ENCODE data around the gene MREG. TPM values are rescaled to one million over a fixed set of nuclear protein-coding genes. Genes with fewer than 3 reads are reported as not detected.

MREG gene
- total and polyA plus RNA-seq, 2 experiments from 2014 or later = 19.4 to 25.3 TPM

DNA sequence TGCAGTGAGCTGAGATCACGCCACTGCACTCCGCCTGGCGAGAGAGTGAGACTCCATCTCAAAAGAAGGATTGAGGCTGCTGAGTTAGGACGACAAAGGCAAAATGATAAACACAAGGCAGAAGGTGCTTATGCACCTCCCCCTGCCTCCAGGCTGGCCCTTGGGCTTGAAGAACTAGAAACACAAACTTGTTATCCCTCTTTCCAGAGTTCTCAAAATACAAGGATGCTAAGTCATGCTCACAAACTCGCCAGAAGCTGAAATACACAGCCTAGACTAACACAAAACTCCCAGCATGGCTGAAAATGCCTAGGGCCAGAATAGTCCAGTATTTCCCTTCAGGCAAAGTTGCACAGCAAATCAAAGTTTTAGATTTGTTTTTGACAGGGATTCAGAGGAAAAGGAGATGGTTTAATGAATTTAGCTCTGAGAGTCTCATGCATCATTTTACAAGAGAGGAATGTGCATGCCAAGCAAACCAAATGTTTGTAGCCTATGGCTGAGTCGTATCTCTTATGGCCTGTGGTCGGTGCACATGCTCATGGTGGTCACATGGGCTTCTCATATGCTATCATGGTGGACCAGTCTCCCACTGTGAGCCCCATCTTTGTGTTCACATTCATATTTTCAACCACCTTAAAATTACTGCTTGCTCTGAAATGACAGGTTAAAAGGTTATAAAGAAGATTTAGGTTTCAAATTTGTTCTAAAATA lies 16.2 kb upstream of the MREG start:
- Mint-ChIP-seq H3K9me3 (no peaks in the 10 kb centered on the region), H3K27ac (no peak overlapping the region), H3K27me3 (ENCODE audit: insufficient read depth, low read depth, poor library complexity) (peaks cover 8% of the 10 kb centered on the region), H3K36me3 (ENCODE audit: low read depth) (peaks cover 13% of the 10 kb centered on the region), H3K4me3 (no peak overlapping the region), H3K4me1 (peaks cover 2% of the 10 kb centered on the region; the same call in 1 of the 3 replicates)
- Histone ChIP-seq H3K9me2 (ENCODE audit: insufficient read depth) (no peaks in the 10 kb centered on the region), H3K27ac (ENCODE audit: low read depth) (peak overlapping the region; percentile 30; the same call in 1 of the 2 replicates), H3K27me3 (ENCODE audit: insufficient read depth) (no peaks in the 10 kb centered on the region), H3K36me3 (ENCODE audit: insufficient read depth) (no peaks in the 10 kb centered on the region), H4K20me1 (replicated peaks; ENCODE audit: insufficient read depth) (no peaks in the 10 kb centered on the region), H3K4me2 (no peak overlapping the region), H3F3A (replicated peaks; ENCODE audit: low read depth) (no peaks in the 10 kb centered on the region; the same call in 1 of the 2 replicates), H3K4me3 (no peak overlapping the region), H2AFZ (no peak overlapping the region), H3K4me1 (ENCODE audit: insufficient read depth) (no peaks in the 10 kb centered on the region; the same call in 1 of the 2 replicates), H3K79me2 (replicated peaks; ENCODE audit: insufficient read depth) (no peaks in the 10 kb centered on the region)
- TF ChIP-seq CREB1 (CRISPR knock-in tag; IDR thresholded peaks at IDR 0.05; ENCODE audit: low read depth) = no peak
- ATAC-seq (no peak), DNase-seq (ENCODE audit: low spot score) (no peak)

DNA sequence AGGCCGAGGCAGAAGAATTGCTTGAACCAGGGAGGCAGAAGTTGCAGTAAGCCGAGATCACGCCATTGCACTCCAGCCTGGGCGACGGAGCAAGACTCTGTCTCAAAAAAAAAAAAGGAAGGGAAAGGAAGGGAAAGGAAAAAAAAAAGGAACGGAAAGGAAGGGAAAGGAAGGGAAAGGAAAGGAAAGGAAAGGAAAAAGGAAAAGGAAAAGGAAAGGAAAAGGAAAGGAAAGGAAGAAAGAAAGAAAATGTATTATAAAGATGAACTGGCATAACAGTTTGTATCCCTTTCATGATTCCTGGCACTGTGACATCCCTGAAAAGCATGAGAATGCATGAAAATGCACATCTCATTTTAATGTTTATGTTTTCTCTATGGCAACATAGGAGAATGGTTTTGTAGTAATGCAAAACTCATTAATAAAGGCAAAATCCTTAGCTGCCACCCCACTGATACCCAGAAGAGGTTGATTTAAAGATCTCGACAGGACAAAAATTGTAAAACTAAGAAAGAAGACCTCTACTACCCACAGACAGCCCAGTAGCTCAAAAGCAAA lies 11.5 kb upstream of the MREG start:
- Histone ChIP-seq H3K9me2 (ENCODE audit: insufficient read depth) (no peaks in the 10 kb centered on the region), H3F3A (replicated peaks; ENCODE audit: low read depth) (no peaks in the 10 kb centered on the region), H3K27me3 (ENCODE audit: insufficient read depth) (no peaks in the 10 kb centered on the region), H3K4me2 (no peak overlapping the region), H3K27ac (ENCODE audit: low read depth) (no peak overlapping the region), H3K36me3 (ENCODE audit: insufficient read depth) (no peaks in the 10 kb centered on the region), H3K4me1 (ENCODE audit: insufficient read depth) (no peaks in the 10 kb centered on the region; the same call in 1 of the 2 replicates), H2AFZ (no peak overlapping the region), H3K79me2 (replicated peaks; ENCODE audit: insufficient read depth) (no peaks in the 10 kb centered on the region), H3K4me3 (no peak overlapping the region), H4K20me1 (replicated peaks; ENCODE audit: insufficient read depth) (no peaks in the 10 kb centered on the region)
- Mint-ChIP-seq H3K36me3 (ENCODE audit: low read depth) (peaks cover 7% of the 10 kb centered on the region), H3K4me1 (no peaks in the 10 kb centered on the region), H3K4me3 (no peak overlapping the region), H3K27ac (no peak overlapping the region; the same call in 1 of the 2 replicates), H3K9me3 (no peaks in the 10 kb centered on the region), H3K27me3 (ENCODE audit: insufficient read depth, low read depth, poor library complexity) (peaks cover 6% of the 10 kb centered on the region)
- DNase-seq (ENCODE audit: low spot score) (no peak), ATAC-seq (no peak)
- TF ChIP-seq CREB1 (CRISPR knock-in tag; IDR thresholded peaks at IDR 0.05; ENCODE audit: low read depth) (no peak), ZNF114 (CRISPR knock-in tag; IDR thresholded peaks at IDR 0.05) (no peak), STAT1 (IDR thresholded peaks at IDR 0.05; ENCODE audit: unreplicated experiment) (no peak), ZNF331 (CRISPR knock-in tag; IDR thresholded peaks at IDR 0.05; ENCODE audit: low read depth) (no peak), JUNB (IDR thresholded peaks at IDR 0.05; ENCODE audit: unreplicated experiment) (no peak), EZH2phosphoT487 (IDR thresholded peaks at IDR 0.05; ENCODE audit: unreplicated experiment) (no peak), NANOG (IDR thresholded peaks at IDR 0.05; ENCODE audit: borderline replicate concordance) (no peak), POLR2AphosphoS5 (IDR thresholded peaks at IDR 0.05; ENCODE audit: low read depth) (no peak), EZH2 (IDR thresholded peaks at IDR 0.05; ENCODE audit: low read depth, unreplicated experiment) (no peak)
- TF ChIP-seq, protein P1, sequence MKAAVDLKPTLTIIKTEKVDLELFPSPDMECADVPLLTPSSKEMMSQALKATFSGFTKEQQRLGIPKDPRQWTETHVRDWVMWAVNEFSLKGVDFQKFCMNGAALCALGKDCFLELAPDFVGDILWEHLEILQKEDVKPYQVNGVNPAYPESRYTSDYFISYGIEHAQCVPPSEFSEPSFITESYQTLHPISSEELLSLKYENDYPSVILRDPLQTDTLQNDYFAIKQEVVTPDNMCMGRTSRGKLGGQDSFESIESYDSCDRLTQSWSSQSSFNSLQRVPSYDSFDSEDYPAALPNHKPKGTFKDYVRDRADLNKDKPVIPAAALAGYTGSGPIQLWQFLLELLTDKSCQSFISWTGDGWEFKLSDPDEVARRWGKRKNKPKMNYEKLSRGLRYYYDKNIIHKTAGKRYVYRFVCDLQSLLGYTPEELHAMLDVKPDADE (IDR thresholded peaks at IDR 0.05) = no peak
- TF ChIP-seq, protein P2, sequence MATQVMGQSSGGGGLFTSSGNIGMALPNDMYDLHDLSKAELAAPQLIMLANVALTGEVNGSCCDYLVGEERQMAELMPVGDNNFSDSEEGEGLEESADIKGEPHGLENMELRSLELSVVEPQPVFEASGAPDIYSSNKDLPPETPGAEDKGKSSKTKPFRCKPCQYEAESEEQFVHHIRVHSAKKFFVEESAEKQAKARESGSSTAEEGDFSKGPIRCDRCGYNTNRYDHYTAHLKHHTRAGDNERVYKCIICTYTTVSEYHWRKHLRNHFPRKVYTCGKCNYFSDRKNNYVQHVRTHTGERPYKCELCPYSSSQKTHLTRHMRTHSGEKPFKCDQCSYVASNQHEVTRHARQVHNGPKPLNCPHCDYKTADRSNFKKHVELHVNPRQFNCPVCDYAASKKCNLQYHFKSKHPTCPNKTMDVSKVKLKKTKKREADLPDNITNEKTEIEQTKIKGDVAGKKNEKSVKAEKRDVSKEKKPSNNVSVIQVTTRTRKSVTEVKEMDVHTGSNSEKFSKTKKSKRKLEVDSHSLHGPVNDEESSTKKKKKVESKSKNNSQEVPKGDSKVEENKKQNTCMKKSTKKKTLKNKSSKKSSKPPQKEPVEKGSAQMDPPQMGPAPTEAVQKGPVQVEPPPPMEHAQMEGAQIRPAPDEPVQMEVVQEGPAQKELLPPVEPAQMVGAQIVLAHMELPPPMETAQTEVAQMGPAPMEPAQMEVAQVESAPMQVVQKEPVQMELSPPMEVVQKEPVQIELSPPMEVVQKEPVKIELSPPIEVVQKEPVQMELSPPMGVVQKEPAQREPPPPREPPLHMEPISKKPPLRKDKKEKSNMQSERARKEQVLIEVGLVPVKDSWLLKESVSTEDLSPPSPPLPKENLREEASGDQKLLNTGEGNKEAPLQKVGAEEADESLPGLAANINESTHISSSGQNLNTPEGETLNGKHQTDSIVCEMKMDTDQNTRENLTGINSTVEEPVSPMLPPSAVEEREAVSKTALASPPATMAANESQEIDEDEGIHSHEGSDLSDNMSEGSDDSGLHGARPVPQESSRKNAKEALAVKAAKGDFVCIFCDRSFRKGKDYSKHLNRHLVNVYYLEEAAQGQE (IDR thresholded peaks at IDR 0.05; ENCODE audit: unreplicated experiment) = no peak
- TF ChIP-seq, protein P3, sequence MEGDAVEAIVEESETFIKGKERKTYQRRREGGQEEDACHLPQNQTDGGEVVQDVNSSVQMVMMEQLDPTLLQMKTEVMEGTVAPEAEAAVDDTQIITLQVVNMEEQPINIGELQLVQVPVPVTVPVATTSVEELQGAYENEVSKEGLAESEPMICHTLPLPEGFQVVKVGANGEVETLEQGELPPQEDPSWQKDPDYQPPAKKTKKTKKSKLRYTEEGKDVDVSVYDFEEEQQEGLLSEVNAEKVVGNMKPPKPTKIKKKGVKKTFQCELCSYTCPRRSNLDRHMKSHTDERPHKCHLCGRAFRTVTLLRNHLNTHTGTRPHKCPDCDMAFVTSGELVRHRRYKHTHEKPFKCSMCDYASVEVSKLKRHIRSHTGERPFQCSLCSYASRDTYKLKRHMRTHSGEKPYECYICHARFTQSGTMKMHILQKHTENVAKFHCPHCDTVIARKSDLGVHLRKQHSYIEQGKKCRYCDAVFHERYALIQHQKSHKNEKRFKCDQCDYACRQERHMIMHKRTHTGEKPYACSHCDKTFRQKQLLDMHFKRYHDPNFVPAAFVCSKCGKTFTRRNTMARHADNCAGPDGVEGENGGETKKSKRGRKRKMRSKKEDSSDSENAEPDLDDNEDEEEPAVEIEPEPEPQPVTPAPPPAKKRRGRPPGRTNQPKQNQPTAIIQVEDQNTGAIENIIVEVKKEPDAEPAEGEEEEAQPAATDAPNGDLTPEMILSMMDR (conservative IDR thresholded peaks at IDR 0.05; ENCODE audit: low read depth in 2 of 2) = no peak

Measured in GM23338 (cell line).